Right hindlimb (tissue), 1 donor: ENCODE measurements around the gene OR7G2.

Experiments used
- DNase-seq: peaks from one replicate; pipeline ENCODE4 v3.0.0-alpha.2; 2018

The OR7G2 gene

DNA sequence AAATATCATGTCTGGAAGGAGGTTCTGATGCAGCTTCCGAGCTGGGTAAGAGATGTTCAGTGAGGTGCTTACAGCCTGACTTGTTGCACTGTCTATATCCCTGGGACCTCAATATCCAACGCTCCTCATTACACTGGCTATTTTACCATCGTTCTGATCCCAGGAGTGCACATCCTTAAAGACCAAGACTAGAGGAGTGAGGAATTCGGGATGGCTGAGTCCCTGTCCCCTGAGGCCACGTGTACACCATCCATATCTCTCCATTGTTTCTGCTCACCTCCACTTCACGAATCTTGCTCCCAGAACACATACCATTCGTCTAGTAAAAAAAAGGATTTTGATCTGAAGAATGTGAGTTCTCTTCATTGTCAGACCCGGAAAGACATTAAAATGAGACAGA is at the start of gene OR7G2:
Gene OR7G2 (minus strand): TSS at position 101 of the 400 bp plus-strand sequence. CDS start 4,232 bp downstream, outside the sequence.
- DNase-seq = no peak

DNA sequence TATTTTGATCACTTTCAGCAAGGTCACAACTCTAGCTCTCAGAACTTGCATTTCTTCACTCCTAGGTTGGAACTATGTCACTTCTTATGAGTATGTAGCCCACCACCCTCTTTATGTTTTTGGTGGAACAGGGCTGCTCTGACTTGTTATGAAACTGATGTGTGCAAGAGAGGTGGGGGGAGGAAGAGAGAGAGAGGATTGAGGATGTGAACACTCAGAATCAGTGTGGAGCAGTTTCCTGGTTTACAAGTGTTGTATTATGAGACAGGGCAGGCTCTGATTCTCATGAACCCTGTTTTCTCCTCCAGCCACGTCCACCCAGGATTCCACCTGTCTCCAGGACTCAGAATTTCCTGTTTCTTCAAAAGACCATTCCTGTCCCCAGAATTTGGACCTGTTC is 49.0 kb upstream of the OR7G2 start:
- no peak for DNase-seq

DNA sequence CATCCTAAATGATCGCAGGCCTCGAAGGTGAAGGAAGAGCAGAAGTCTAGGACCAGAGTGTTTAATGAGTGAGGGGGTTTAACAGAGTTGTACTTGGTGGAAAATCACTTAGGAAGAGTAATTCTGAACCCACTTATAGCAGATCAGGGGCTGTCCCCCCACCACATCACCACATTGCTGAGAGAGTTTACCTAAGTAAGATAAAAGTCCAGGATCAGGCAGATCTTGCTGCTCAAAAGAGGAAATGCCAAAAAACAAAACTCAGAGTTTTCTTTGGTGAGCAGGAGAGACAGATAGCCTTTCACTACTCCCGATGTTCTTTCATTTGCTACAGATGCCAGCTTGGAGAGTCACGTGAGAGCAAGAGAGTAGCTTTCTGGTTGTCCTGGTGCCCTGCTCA is 48.3 kb upstream of the OR7G2 start:
- no peak for DNase-seq

DNA sequence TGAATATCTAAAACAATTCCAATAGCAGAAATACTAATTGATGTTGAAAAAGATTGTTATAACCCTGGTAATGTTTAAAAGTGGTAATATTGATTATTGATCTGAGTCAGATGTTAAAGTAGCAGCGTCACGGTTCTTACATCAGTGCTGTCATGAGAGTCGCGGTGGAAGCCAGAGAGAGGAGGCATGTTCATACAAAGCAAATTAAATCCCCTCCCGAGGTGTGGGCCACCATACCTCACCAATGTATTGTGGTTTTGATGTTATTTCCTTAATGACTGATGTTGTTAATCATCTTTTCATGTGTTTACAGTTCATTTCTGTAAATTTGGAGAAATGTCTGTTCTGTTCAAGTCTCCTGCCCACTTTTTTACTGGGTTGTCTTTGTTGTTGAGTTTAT is 44.1 kb upstream of the OR7G2 start:
- no peak for DNase-seq

DNA sequence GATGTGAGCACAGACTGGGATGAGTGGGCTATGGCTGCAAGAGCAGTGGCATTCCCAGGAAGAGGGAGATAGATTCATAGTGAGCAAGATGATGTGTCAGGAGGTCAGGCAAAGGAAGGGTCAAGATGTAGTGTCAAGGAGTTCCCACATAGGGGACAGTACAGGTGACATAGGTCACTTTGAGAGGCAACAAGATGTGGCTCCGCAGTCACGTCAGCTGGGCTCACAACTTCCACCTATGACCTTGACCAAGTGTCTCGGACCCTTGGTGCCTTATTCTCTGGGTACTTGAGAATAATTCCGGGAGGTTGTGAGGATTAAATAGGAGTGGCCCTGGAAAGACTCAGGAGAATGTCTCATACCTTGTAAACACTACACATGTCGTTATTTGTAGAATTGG is 43.4 kb upstream of the OR7G2 start:
- DNase-seq = no peak

DNA sequence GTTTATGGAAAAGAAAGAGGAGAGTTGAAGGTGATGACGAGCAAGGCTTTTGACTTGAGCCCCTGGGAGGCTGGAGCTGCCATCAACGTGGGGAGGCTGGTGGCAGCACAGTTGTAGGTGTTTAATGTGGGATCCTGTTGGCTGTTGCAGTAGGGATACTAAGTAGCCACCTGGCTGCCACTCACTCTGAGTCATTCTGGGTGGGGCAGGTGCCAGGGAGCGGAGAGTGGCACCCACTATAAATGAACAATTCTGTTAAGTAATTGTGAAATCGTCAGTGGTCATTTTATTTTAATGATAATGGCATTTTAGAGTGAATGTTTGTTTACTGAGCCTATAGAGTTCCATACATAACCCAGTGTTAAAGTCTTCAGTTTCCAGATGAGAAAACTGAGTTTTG is 42.7 kb upstream of the OR7G2 start:
- DNase-seq = no peak

DNA sequence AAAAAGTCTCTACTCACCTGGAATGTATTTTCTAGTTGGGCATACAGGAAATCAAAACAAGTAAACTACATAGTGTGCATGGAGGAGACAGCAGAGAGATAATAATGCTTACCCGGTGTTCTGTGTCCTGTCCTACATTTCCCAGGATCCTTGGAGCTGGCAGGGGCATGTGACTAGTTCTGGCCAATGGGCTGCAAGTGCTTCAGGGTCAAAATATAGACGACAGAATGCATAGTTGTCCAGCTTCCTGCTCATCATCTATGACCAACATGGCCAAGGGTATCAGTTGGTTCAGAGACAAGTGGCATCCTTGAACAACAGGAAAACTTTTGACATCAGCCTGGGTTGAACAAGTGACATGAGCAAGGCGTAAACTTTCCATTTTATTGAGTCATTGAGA is 41.4 kb upstream of the OR7G2 start:
- DNase-seq = no peak

DNA sequence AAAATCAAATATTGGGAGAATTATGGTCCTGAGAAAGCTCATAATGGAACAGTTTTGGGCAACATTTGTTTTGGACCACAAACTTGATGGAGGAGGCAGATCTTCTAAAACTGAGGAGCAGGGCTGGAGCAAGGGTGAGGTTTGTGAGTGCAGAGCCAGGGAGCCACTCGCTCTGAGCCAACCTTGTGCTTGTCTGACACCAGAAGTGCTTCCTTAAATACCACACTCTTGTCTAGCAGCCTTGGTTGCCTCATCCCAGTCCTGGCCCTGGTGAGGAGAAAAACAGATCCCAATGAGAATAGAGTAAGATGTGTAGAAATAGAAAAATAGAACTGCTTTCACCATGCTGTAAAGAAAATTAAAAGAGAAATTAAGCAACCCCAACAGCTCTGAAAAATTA is 39.6 kb upstream of the OR7G2 start:
- no peak for DNase-seq

DNA sequence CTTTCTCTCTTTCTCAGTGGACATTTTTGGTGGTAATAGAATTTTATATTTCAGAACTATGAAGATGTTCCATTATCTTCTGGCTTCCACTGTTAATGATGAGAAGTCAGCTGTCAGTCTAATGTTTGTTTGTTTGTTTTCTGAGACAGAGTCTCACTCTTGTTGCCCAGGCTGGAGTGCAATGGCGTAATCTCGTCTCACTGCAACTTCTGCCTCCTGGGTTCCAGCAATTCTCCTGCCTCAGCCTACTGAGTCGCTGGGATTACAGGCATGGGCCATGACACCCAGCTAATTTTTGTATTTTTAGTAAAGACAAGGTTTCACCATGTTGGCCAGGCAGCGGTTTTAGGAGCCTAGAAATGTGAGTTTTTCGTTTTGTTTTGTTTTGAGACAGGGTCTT is 37.6 kb upstream of the OR7G2 start:
- DNase-seq = no peak

DNA sequence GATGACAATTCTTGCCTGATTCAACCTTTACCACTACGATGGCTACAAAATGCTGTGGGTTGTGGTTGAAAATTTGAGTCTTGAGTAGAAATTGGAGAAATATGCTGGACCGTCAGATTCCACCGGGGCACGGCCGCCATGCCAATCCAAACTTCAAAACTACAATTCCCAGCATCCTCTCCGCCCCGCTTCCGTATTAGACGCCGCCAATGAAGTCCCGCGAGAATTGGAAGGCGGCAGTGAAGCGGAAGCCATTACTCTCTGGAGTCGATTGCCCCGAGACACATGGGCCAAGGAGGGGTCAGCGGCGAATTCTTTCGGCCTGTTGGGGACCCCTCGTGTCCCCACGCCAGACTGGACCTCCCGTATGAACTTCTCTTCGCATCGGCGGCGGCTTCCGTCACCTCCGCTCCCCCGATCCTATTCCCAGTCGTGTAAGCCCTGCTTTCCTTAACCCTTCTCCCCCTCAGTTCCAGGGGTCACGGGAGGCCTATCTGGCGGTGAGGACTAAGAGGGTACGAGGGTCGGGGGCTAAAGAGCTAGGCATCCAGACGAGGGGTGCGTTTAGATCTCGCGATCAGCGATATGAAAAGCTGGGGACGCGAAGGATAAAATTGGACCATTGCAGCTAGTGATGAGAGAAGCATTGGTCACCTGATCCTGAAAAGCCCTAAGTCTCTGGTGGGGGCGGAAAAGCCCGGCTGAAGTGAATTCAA is 33.0 kb upstream of the OR7G2 start, which contains the start of gene ZNF317:
Gene ZNF317 (plus strand): TSS at position 239 of the 716 bp plus-strand sequence. CDS start 15,620 bp downstream, outside the sequence.
- peak; percentile 94 for DNase-seq

DNA sequence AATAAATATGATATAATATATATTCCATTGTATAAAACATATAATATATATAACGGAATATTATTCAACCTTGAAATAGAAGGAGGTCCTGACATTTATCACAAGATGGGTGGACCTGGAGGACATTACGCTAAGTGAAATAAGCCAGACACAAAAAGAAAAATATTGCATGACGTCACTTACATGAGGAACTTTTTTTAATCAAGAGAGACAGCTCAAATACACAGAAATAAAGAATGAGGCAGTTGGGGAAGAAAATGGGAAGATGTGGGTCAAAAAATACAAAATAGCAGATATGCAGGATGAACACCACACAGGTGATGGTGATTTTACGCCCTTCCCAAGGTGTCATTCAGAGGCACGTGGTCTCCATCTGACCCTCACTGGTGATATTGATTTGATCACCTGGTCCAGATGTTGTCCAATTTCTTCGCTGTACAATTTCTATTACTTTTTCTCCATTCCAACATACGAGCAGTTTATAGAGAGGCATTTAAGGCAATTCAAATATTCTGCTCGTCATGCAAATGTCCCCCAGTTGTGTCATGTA is 32.4 kb upstream of the OR7G2 start:
- DNase-seq = no peak

DNA sequence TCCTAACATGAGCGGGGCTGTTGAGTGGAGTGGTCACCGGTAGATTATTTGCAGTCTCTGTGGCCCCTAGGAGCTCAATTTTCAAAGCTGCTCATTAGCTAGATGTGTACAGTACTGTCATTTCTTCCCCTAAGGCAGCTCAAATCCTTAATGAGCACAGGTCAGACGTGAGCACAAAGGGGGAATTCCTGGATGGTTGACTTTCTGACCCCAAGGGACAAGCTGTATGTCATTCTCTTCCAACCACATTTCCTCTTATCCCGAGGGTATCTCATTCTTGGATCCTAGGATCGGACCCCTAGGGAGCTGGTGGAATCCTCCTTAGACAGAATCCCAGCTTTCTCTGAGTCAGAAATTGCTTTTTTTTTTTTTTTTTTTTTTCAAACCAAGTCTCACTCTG is 25.1 kb upstream of the OR7G2 start:
- no peak for DNase-seq

DNA sequence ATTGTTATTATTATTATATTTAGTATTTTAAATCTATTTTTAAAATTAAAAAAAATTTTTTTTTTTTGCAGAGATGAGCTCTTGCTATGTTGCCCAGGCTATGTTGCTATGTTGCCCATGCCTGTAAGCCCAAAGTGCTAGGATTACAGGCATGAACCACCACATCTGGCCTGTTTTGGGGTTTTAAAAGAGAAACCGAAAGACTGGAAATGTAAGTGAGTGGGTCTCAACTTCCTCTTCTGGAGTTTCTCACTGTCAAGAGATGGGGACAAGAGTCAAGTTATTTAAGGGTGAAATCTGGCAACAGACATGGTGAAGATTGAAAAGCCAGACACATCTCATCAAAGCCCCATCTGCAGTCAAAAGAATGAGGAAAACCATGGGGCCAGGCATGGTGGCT is 23.7 kb upstream of the OR7G2 start:
- no peak for DNase-seq

DNA sequence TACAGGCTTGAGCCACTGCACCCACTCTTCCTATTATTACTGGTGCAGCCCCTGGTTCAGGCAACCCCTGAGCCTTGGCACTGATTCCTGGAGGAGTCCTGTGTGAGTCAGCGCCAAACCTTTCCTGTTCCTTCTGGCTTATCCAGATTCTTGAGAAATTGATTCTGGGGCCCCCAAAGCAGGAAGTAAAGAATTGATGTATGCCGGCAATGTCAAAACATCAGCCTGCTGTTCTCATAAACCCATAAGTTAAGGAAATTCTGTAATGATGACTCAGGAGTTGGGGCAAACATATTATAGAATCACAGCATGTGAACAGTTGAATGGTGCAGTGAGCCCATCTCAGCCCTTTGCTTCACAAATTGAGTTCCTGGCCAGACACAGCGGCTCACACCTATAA is 20.9 kb upstream of the OR7G2 start:
- DNase-seq = no peak

DNA sequence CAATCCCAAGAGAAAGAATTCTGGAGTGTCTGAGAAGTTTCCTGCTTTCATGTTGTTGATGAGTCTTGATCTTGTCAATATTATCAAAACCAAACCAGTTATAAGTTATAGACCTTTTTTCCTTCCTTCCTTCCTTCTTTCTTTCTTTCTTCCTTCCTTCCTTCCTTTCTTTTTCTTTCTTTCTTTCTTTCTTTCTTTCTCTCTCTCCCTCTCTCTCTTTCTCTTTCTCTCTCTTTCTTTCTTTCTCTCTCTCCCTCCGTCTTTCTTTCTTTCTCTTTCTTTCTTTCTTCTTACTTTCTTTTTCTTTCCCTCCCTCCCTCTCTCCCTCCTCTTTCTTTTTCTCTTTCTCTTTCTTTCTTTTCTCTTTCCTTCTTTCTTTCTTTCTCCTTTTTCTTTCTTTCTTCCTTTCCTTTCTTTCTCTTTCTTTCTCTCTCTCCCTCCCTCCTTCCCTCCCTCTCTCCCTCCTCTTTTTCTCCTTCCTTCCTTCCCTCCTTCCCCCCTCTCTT is 19.7 kb upstream of the OR7G2 start, which contains the start of gene OR7G3:
Gene OR7G3 (minus strand): TSS at position 51 of the 506 bp plus-strand sequence. CDS start 0 bp downstream, at position 51.
- DNase-seq = no peak

DNA sequence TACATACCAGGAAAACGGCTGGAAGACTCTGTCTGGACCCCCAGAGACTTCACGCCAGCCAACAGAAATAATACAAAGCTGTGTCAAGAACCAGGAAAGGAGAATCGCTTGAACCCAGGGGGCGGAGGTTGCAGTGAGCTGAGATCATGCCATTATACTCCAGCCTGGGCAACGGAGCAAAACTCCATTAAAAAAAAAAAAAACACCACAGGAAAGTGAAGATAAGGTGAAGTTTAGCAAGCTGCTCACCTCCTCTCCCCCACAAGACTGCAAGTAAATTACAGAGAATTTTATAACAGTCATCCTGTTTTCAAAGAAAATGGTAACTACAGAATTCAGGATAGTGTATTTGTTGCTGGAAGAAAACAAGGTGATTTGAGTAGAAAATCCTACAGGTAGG is 9.3 kb upstream of the OR7G2 start:
- DNase-seq = no peak

DNA sequence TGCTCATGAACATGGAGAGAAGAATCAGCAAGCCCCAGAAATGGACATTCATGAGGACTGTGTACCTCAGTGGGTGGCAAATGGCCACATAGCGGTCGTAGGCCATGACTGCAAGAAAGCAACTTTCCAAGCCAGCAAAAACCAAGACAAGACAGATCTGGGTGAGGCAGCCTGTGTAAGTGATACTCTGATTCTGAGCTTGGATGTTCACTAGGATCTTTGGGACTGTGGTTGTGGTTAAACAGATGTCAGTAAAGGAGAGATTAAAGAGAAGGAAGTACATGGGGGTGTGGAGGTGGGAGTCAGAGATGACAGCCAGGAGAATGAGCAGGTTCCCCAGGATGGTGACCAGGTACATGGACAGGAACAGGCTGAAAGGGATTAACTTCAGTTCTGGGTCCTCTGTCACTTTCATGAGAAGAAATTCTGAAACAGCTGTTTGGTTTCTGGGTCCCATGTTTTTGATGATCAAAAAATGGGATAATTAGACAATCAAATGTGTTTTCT is 8.1 kb upstream of the OR7G2 start, which contains the start of gene OR7G1:
Gene OR7G1 (minus strand): TSS at position 457 of the 507 bp plus-strand sequence. CDS start 0 bp downstream, at position 457.
- DNase-seq = no peak

DNA sequence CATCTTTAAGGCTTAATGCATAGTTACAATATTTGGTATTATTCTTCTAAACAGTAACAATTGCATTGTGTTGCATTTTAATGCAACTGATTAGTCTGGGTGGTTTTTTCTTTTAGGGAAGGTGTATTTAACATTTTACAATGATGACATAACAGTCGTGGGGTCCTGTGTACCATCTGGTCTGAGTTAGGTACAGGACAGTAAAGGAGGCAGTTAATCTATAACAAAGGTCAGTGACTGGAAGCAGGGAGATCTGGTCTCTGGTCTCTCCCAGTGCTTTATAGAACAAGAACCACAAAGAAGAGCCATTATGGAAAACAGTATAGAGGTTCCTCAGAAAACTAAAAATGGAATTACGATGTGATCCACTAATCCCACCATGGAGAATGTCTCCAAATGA is 2.7 kb upstream of the OR7G2 start:
- no peak for DNase-seq

DNA sequence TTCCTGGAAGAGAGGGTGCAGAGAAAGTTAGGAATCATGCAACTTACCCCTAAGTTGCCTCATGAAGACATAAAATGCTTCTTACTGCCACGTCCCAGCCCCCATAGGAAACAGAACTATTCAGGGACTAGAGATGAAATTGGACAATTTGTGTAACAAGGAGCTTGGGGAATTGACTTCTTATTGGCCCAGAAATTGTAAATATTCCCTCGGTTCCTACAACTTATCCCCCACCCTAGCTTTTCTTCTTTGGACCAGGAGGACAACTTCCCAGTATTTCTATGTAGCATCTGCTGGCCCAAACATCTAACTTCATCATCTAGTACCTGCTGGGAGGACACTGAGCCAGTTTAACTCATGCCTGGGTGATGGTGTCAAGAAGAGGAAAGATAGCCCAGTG is 20.5 kb downstream of the OR7G2 start, which contains the start of gene OR1M1:
Gene OR1M1 (plus strand): TSS at position 301 of the 400 bp plus-strand sequence. CDS start 6,184 bp downstream, outside the sequence.
- no peak for DNase-seq

DNA sequence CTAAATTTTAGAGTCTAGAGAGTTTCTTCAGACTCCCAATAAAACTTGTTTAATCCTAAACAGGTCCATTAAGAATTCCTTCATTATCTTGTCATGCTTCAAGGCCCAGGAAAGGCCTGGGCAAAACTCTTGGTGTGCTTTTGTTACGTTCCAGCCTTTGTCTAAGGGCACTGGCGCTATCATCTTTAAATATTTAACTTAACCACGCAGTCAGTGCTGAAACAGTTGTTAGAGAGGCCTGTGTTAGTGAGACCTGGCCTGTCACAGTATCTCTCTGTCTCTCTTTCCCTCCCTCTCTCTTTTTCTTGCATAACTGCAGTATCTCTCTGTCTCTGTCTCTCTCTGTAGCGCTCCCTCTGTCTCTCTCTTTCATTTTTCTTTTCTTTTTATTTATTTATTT is 28.6 kb downstream of the OR7G2 start:
- no peak for DNase-seq

DNA sequence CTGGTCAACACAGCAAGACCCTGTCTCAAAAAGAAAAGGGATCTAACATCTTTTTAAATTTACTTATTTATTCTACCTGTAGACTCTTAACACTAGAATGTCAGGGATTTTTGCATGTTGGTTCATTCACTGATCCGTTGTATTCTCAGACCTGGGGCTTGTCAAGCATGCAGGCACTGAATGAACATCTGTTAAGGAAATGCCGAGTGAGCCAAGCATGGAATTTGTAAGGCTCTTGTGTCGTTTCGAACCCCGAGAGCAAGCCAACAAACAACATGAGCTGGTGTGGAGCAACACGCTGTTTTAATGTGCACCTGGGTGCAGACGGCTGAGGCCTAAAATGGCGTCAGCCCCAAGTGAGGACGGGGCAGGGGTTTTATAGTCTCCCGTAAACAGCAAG is 30.4 kb downstream of the OR7G2 start:
- DNase-seq = peak; percentile 39

DNA sequence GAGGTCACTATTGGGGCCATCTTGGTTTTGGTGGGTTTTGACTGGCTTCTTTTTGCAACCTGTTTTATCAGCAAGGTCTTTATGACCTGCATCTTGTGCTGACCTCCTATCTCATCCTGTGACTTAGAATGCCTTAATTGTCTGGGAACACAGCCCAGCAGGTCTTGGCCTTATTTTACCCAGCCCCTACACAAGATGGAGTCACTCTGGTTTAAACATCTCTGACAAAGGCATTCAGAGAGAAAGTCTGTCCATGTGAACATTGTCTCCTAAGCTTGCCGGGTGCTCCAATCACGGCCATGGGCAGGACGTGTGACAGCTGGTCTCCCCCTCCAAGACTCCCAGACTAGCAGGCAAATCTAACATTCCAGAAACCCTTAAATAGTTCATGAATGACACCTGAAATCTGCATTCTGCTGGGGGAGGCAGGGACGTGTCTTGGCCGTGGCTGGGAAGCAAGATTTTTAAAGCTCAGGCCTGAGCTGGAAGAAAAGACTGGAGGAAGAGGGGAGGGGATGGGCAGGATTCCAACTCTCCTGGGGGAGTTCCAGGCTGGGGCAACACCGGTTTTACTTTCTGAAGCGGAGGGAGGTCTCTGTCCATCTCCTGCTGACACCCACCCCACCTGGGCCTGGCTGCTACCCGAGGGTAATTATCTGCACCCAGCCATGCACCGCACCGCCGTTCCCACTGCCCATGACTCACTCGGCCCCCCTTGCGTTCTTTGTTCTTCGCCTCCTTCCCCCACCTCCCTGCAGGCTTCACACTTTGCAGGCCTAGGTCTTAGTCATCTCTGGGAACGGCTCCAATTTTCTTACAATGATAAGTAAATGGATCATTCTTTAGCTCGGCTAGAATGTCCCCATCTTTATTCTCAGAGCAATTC is 32.0 kb downstream of the OR7G2 start:
- peak; percentile 83 for DNase-seq

DNA sequence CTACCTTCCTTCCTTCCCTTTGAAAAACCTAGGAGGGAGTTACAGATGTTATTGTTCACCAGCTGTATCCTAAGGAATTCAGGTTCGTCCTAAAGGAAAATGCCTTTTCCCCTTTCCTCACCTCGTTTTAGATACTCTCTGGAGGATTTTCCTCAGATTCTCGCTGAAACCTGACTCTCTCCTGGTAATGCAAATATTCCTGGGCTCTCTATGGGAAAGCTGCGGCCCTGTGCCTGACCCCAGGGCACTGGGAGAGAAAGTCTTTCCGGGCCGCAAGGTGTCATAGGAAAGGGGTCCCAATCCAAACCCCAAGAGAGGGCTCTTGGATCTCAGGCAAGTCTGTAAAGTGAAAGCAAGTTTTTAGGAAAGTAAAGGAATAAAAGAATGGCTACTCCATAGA is 33.5 kb downstream of the OR7G2 start:
- no peak for DNase-seq
